Measurements from ENCODE around the gene SUB1.

The SUB1 gene

GRCh38 chr5:32585446-32586275 is at the start of gene SUB1:
Gene SUB1 (plus strand): TSS chr5:32585557. CDS start chr5:32588513, 2,956 bp downstream.
- TF ChIP-seq EP300 (IDR thresholded peaks at IDR 0.05; ENCODE audit: borderline replicate concordance) (no peak), USF1 (IDR thresholded peaks at IDR 0.05) (peak; percentile 99), REST (IDR thresholded peaks at IDR 0.05; ENCODE audit: low read depth) (no peak), CREB1 (IDR thresholded peaks at IDR 0.05; ENCODE audit: low read depth) (peak; percentile 46; the same call in 1 of the 2 replicates), TCF12 (IDR thresholded peaks at IDR 0.05; ENCODE audit: low read depth) (no peak), MAX (IDR thresholded peaks at IDR 0.05) (peak; percentile 78), EGR1 (IDR thresholded peaks at IDR 0.05) (peak; percentile 48; the same call in 1 of the 2 replicates), TAF1 (IDR thresholded peaks at IDR 0.05; ENCODE audit: low read depth) (peak; percentile 95), YY1 (IDR thresholded peaks at IDR 0.05; ENCODE audit: low read depth) (peak; percentile 83)

GRCh38 chr5:32536246-32536645 is 49.1 kb upstream of the SUB1 start:
- TF ChIP-seq USF1 (IDR thresholded peaks at IDR 0.05), result no peak
- no peak for TF ChIP-seq TCF12 (IDR thresholded peaks at IDR 0.05; ENCODE audit: low read depth)
- TF ChIP-seq RAD21 (IDR thresholded peaks at IDR 0.05; ENCODE audit: low read depth), result no peak
- no peak for TF ChIP-seq FOXM1 (IDR thresholded peaks at IDR 0.05; ENCODE audit: borderline replicate concordance, low read depth)
- no peak for TF ChIP-seq CREB1 (IDR thresholded peaks at IDR 0.05; ENCODE audit: low read depth)
- no peak for TF ChIP-seq MAX (IDR thresholded peaks at IDR 0.05)
- no peak for TF ChIP-seq NFIC (IDR thresholded peaks at IDR 0.05)
- no peak for TF ChIP-seq EP300 (IDR thresholded peaks at IDR 0.05; ENCODE audit: borderline replicate concordance)
- no peak for TF ChIP-seq TEAD4 (IDR thresholded peaks at IDR 0.05)

GRCh38 chr5:32538031-32538547 is 47.3 kb upstream of the SUB1 start:
- no peak for TF ChIP-seq TEAD4 (IDR thresholded peaks at IDR 0.05)
- no peak for TF ChIP-seq CEBPB (IDR thresholded peaks at IDR 0.05)
- TF ChIP-seq EP300 (IDR thresholded peaks at IDR 0.05; ENCODE audit: borderline replicate concordance), result no peak
- no peak for TF ChIP-seq TAF1 (IDR thresholded peaks at IDR 0.05; ENCODE audit: low read depth)
- TF ChIP-seq YY1 (IDR thresholded peaks at IDR 0.05; ENCODE audit: low read depth), result no peak
- no peak for TF ChIP-seq MAX (IDR thresholded peaks at IDR 0.05)
- TF ChIP-seq NFIC (IDR thresholded peaks at IDR 0.05), result no peak
- no peak for TF ChIP-seq ZBTB7A (IDR thresholded peaks at IDR 0.05; ENCODE audit: low read depth)
- no peak for TF ChIP-seq TCF12 (IDR thresholded peaks at IDR 0.05; ENCODE audit: low read depth)
- TF ChIP-seq RAD21 (IDR thresholded peaks at IDR 0.05; ENCODE audit: low read depth), result no peak
- no peak for TF ChIP-seq USF1 (IDR thresholded peaks at IDR 0.05)
- no peak for TF ChIP-seq FOXM1 (IDR thresholded peaks at IDR 0.05; ENCODE audit: borderline replicate concordance, low read depth)
- TF ChIP-seq REST (IDR thresholded peaks at IDR 0.05; ENCODE audit: low read depth), result no peak
- no peak for TF ChIP-seq CREB1 (IDR thresholded peaks at IDR 0.05; ENCODE audit: low read depth)
- TF ChIP-seq EGR1 (IDR thresholded peaks at IDR 0.05), result no peak

- TF ChIP-seq REST (IDR thresholded peaks at IDR 0.05; ENCODE audit: low read depth) (no peak), EGR1 (IDR thresholded peaks at IDR 0.05) (no peak), CREB1 (IDR thresholded peaks at IDR 0.05; ENCODE audit: low read depth) (no peak), TAF1 (IDR thresholded peaks at IDR 0.05; ENCODE audit: low read depth) (no peak), RAD21 (IDR thresholded peaks at IDR 0.05; ENCODE audit: low read depth) (no peak), ZBTB7A (IDR thresholded peaks at IDR 0.05; ENCODE audit: low read depth) (no peak), MAX (IDR thresholded peaks at IDR 0.05) (no peak), NFIC (IDR thresholded peaks at IDR 0.05) (no peak), TEAD4 (IDR thresholded peaks at IDR 0.05) (no peak), CEBPB (IDR thresholded peaks at IDR 0.05) (no peak), EP300 (IDR thresholded peaks at IDR 0.05; ENCODE audit: borderline replicate concordance) (no peak), FOXM1 (IDR thresholded peaks at IDR 0.05; ENCODE audit: borderline replicate concordance, low read depth) (no peak), USF1 (IDR thresholded peaks at IDR 0.05) (no peak), YY1 (IDR thresholded peaks at IDR 0.05; ENCODE audit: low read depth) (no peak), TCF12 (IDR thresholded peaks at IDR 0.05; ENCODE audit: low read depth) (no peak)
Observed at GRCh38 chr5:32539981-32540845, 45.1 kb upstream of the SUB1 start.
